OCI-LY3 (cell line): Measurements from ENCODE around the gene PTPRA.

Experiments
- H2AFZ ChIP-seq: fragments of 200-600, 300-600 bp; shearing (Covaris generic); 2 replicates; pipeline ENCODE4 v1.6.0; 2014; ENCODE audit warnings: antibody characterized with exemption, low read depth, low read length
- H3K27ac ChIP-seq: fragments of 200-600, 300-600 bp; sonication (generic); 2 replicates; pipeline ENCODE4 v1.5.1; 2014; ENCODE audit warnings: mild to moderate bottlenecking, low read length, moderate library complexity, mixed read lengths
- H3K27me3 ChIP-seq: fragments of 200-600, 300-600 bp; sonication (generic); 2 replicates; pipeline ENCODE4 v1.6.1; 2014; ENCODE audit warnings: low read depth, low read length, mixed read lengths
- H3K36me3 ChIP-seq: fragments of 200-600, 300-600 bp; sonication (generic); replicated peaks from 2 replicates; pipeline ENCODE3; 2014; ENCODE audit warnings: low read depth, low read length, mixed read lengths
- H3K4me1 ChIP-seq: fragments of 300-600, 200-600 bp; sonication (generic); 2 replicates; pipeline ENCODE4 v1.6.1; 2014; ENCODE audit warnings: low read length, mixed read lengths
- H3K4me2 ChIP-seq: fragments of 200-600, 300-600 bp; sonication (generic); 2 replicates; pipeline ENCODE4 v1.6.1; 2014; ENCODE audit warnings: low read length, mixed read lengths
- H3K4me3 ChIP-seq: fragments of 300-600, 200-600 bp; sonication (generic); 2 replicates; pipeline ENCODE4 v1.5.1; 2014; ENCODE audit warnings: antibody characterized with exemption, mild to moderate bottlenecking, low read length, moderate library complexity
- H3K79me2 ChIP-seq: fragments of 300-600, 200-600 bp; shearing (Covaris generic); 2 replicates; pipeline ENCODE4 v1.6.1; 2014; ENCODE audit warnings: mild to moderate bottlenecking, low read length, mixed read lengths
- H3K9ac ChIP-seq: fragments of 300-600, 200-600 bp; shearing (Covaris generic); 2 replicates; pipeline ENCODE4 v1.6.0; 2014; ENCODE audit warnings: mild to moderate bottlenecking, low read length, moderate library complexity
- H3K9me3 ChIP-seq: fragments of 200-600, 300-600 bp; shearing (Covaris generic); 2 replicates; pipeline ENCODE4 v1.6.1; 2014; ENCODE audit warnings: low read length, mixed read lengths; ENCODE audit not compliant: insufficient read depth
- H4K20me1 ChIP-seq: fragments of 200-600, 300-600 bp; sonication (generic); 2 replicates; pipeline ENCODE4 v1.6.1; 2016; ENCODE audit warnings: low read length, mixed read lengths; ENCODE audit not compliant: insufficient read depth
- CTCF ChIP-seq: fragments of 200-600, 300-600 bp; sonication (generic); IDR thresholded peaks from 2 replicates; pipeline ENCODE4 v1.5.1; 2014; ENCODE audit warnings: antibody characterized with exemption, low read length, low read depth
- EZH2phosphoT487 ChIP-seq: fragments of 200-600 bp; shearing (Covaris generic); IDR thresholded peaks from 2 replicates; pipeline ENCODE4 v1.6.1; 2018; ENCODE audit warnings: antibody characterized with exemption, mixed run types, low read depth

Gene PTPRA

DNA sequence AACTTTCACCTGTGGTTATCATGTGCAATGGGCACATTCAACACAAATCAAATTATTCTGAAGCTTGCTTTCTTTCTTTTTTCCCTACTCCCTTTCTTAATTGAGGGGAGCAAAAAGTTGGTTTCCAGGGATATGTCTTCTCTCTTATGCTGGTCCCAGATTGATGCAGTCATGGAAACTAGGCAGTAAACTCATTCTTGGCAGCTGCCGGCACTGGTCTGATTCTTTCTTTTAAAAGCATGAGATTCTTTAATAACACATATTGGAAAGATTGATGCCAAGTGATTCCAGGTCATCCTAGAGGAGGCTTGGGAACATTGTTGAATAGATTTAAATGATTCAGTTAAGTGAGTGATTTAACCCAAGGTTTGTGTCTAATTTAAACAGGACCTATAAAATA, 29.0 kb downstream of the PTPRA start:
- Histone ChIP-seq H3K4me3 (no peak overlapping the region), H2AFZ (no peak overlapping the region), H3K27me3 (no peaks in the 10 kb centered on the region), H3K9me3 (no peaks in the 10 kb centered on the region), H3K4me2 (no peak overlapping the region), H3K4me1 (no peaks in the 10 kb centered on the region), H4K20me1 (peaks cover 9% of the 10 kb centered on the region), H3K79me2 (peaks cover 15% of the 10 kb centered on the region; the same call in 1 of the 2 replicates), H3K36me3 (peaks cover 2% of the 10 kb centered on the region), H3K9ac (no peak overlapping the region), H3K27ac (no peak overlapping the region)
- TF ChIP-seq CTCF (no peak), EZH2phosphoT487 (no peak)

- Histone ChIP-seq H3K4me1 (no peaks in the 10 kb centered on the region), H3K36me3 (peaks cover 2% of the 10 kb centered on the region), H3K4me3 (no peak overlapping the region), H3K79me2 (peaks cover 12% of the 10 kb centered on the region; the same call in 1 of the 2 replicates), H3K27ac (no peak overlapping the region), H3K9me3 (no peaks in the 10 kb centered on the region), H3K4me2 (no peak overlapping the region), H2AFZ (no peak overlapping the region), H3K27me3 (no peaks in the 10 kb centered on the region), H3K9ac (no peak overlapping the region), H4K20me1 (peaks cover 9% of the 10 kb centered on the region)
- TF ChIP-seq CTCF: no peak
- no peak for TF ChIP-seq EZH2phosphoT487
Measured at GRCh38 chr20:2902818-2903217, 29.5 kb downstream of the PTPRA start.

DNA sequence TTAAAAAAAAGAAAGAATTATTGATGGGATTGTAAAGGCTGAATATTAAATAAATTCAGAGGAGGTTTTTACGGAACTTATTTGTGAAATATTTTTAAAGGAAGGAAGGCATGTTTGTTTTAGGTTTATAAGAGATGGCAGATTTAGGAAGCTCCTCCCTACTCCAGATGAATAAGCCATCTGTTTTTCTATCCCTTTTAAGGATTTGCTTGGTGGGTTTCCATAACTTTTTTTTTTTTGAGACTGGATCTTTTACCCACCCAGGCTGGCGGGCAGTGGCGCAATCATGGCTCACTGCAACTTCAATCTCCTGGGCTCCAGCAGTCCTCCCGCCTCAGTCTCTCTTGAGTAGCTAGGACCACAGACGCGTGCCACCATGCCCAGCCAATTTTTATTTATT, 30.4 kb downstream of the PTPRA start:
- no peak overlapping the region for H3K4me2 ChIP-seq

DNA sequence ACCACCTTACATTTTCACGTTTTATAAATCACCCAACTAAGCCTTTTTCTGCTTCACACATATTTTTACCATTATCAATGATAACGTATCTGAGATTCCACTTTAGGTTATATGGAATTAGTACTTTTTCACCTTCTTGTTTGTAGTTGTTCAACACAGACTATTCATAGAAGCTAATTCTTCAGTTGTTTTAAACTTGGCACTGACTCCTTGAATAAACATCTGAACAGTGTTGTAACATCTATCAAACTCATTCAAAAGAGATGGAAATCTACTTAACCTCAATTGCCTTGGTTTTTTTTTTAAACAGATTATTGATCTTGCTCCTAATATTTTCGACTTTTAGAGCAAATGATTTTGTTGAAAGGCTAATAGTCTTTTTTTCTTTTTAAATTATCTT, 34.2 kb downstream of the PTPRA start:
- Histone ChIP-seq H3K4me2 (no peak overlapping the region), H3K4me3 (no peak overlapping the region), H4K20me1 (peaks cover 4% of the 10 kb centered on the region; the same call in 1 of the 2 replicates), H3K36me3 (peaks cover 2% of the 10 kb centered on the region), H2AFZ (no peak overlapping the region), H3K9me3 (no peaks in the 10 kb centered on the region), H3K27me3 (no peaks in the 10 kb centered on the region), H3K79me2 (0 out of 2 replicates have a peak, but pooled peaks cover 3% of the 10 kb centered on the region), H3K4me1 (no peaks in the 10 kb centered on the region), H3K9ac (no peak overlapping the region), H3K27ac (no peak overlapping the region)
- no peak for TF ChIP-seq CTCF
- TF ChIP-seq EZH2phosphoT487: no peak

More for the DNA sequence above, 30.4 kb downstream of the PTPRA start:
- H2AFZ ChIP-seq: no peak overlapping the region
- peaks cover 12% of the 10 kb centered on the region; the same call in 1 of the 2 replicates for H3K79me2 ChIP-seq
- no peak overlapping the region for H3K9ac ChIP-seq
- TF ChIP-seq EZH2phosphoT487 (no peak), CTCF (no peak)
- H3K9me3 ChIP-seq: no peaks in the 10 kb centered on the region
- H3K27me3 ChIP-seq: no peaks in the 10 kb centered on the region
- peaks cover 9% of the 10 kb centered on the region for H4K20me1 ChIP-seq
- H3K4me1 ChIP-seq: no peaks in the 10 kb centered on the region
- H3K27ac ChIP-seq: no peak overlapping the region
- H3K4me3 ChIP-seq: no peak overlapping the region
- peaks cover 2% of the 10 kb centered on the region for H3K36me3 ChIP-seq
